K562 (cell line): ENCODE results near the gene FNBP1. TPM values are rescaled to one million over a fixed set of nuclear protein-coding genes. Genes with fewer than 3 reads are reported as not detected.

Experiments
- ATF4 ChIP-seq: fragments of 450-650 bp; formaldehyde crosslinking; IDR thresholded peaks from 2 replicates; pipeline ENCODE4 v1.4.0; 2022; ENCODE audit warnings: mild to moderate bottlenecking, moderate library complexity
- CHD7 ChIP-seq: fragments of 200-600 bp; sonication (generic); IDR thresholded peaks from one replicate; pipeline ENCODE4 v1.6.1; 2012; ENCODE audit warnings: mild to moderate bottlenecking, low read depth, low read length, inconsistent platforms
- DACH1 ChIP-seq: fragments of 450-650 bp; IDR thresholded peaks from 2 replicates; pipeline ENCODE4 v1.6.1; 2018; ENCODE audit not compliant: partially characterized antibody
- ESRRA ChIP-seq: fragments of 450-650 bp; IDR thresholded peaks from 2 replicates; pipeline ENCODE4 v1.6.1; 2014; ENCODE audit warnings: low read depth, mild to moderate bottlenecking, moderate library complexity, borderline replicate concordance
- GATA2 ChIP-seq: sonication (generic); formaldehyde crosslinking; IDR thresholded peaks from 2 replicates; pipeline ENCODE4 v1.4.0; 2020; ENCODE audit warnings: mild to moderate bottlenecking, missing genetic modification reagents
- L3MBTL2 ChIP-seq: fragments of 450-650 bp; IDR thresholded peaks from 2 replicates; pipeline ENCODE4 v1.6.1; 2016; ENCODE audit warnings: mild to moderate bottlenecking, moderate library complexity
- NELFE ChIP-seq: IDR thresholded peaks from 2 replicates; pipeline ENCODE4 v1.6.1; 2011; ENCODE audit warnings: mild to moderate bottlenecking; ENCODE audit not compliant: insufficient read depth, insufficient read length
- NFE2L1 ChIP-seq: fragments of 450-650 bp; IDR thresholded peaks from 2 replicates; pipeline ENCODE4 v1.6.1; 2016; ENCODE audit warnings: missing genetic modification characterization, low read depth, mild to moderate bottlenecking, missing compliant biosample characterization, moderate library complexity, borderline replicate concordance
- NR2C2 ChIP-seq, 2 experiments: fragments of 200-800 bp in 1 of 2; sonication (Bioruptor generic) in 1 of 2; sonication (generic) in 1 of 2; formaldehyde crosslinking in 1 of 2; IDR thresholded peaks; 2 replicates each; pipeline versions ENCODE4 v1.6.1 to v1.8.0; 2016 to 2022; ENCODE audit warnings: mild to moderate bottlenecking in 1 of 2, missing compliant biosample characterization in 1 of 2, missing genetic modification characterization in 1 of 2, missing genetic modification reagents in 1 of 2
- NRF1 ChIP-seq, 2 experiments: fragments of 450-650 bp; IDR thresholded peaks in 1 of 2; conservative IDR thresholded peaks in 1 of 2; 2 replicates each; pipeline ENCODE4 v1.6.1; 2014; ENCODE audit warnings: mild to moderate bottlenecking in 2 of 2
- PPARD ChIP-seq: fragments of 250-450 bp; sonication (Bioruptor Pico); IDR thresholded peaks from 2 replicates; pipeline ENCODE4 v1.8.0; 2022; ENCODE audit warnings: inconsistent platforms, mild to moderate bottlenecking, moderate library complexity
- RBFOX2 ChIP-seq: fragments of 200-400 bp; formaldehyde crosslinking; IDR thresholded peaks from 2 replicates; pipeline ENCODE4 v1.6.1; 2017; ENCODE audit warnings: low read depth, mild to moderate bottlenecking, low read length, moderate library complexity
- RNF2 ChIP-seq: sonication (generic); IDR thresholded peaks from 2 replicates; pipeline ENCODE4 v1.6.1; 2016
- TCF3 ChIP-seq: sonication (generic); formaldehyde crosslinking; IDR thresholded peaks from 2 replicates; pipeline ENCODE4 v1.4.0; 2020; ENCODE audit warnings: mild to moderate bottlenecking, missing genetic modification reagents
- ZBED1 ChIP-seq: IDR thresholded peaks from 2 replicates; pipeline ENCODE4 v1.6.1; 2014
- polyA plus RNA-seq, 8 experiments: library from polyadenylated mRNA; depleted of rRNA in 4 of 8; stranded (reverse) in 5 of 8; unstranded in 3 of 8; fragments of >200 nt; fragmentation: Nextera tagmentation in 2 of 8; fragmentation: Illumina TruSeq in 1 of 8; extraction: Ambion mirVana in 2 of 8; extraction: Trizol in 1 of 8; gene quantifications; 2 replicates each; pipeline versions ENCODE4 v1.2.1 to v1.2.3, GENCODE V29; 2011 to 2014; ENCODE audit warnings: inconsistent platforms in 1 of 8, missing spikeins in 1 of 8
- total RNA-seq, 7 experiments: library from RNA; depleted of rRNA in 6 of 7; stranded (reverse); fragments of >200 nt in 6 of 7; fragmentation: Illumina TruSeq in 2 of 7; extraction: Trizol in 2 of 7; gene quantifications; 2 replicates each; pipeline versions ENCODE4 v1.2.1 to v1.2.3, GENCODE V29; 2011 to 2021; ENCODE audit warnings: low replicate concordance in 1 of 7

FNBP1 gene
- total and polyA plus RNA-seq, 9 of the 15 experiments (the other 6 are each of a cell fraction or from before 2014, with no cell fraction given): 1.8 to 14.9 (median 7.6) TPM

GRCh38 chr9:129910628-129911567 is 132.1 kb downstream of the FNBP1 start (continued):
- TF ChIP-seq NR2C2 (CRISPR knock-in tag; IDR thresholded peaks at IDR 0.05) (no peak), NR2C2 (tag; IDR thresholded peaks at IDR 0.05) (peak; percentile 74), GATA2 (CRISPR knock-in tag) (0 out of 2 replicates have a peak, but pooled peaks have one; percentile 38), RNF2 (peak; percentile 93), CHD7 (no peak), NELFE (no peak), DACH1 (peak; percentile 97), NFE2L1 (tag) (peak; percentile 47; the same call in 1 of the 2 replicates), TCF3 (CRISPR knock-in tag) (peak; percentile 92), L3MBTL2 (0 out of 2 replicates have a peak, but pooled peaks have one; percentile 61), RBFOX2 (no peak), PPARD (CRISPR knock-in tag) (no peak), NRF1 (conservative IDR thresholded peaks at IDR 0.05 in 1 of 2, IDR thresholded peaks at IDR 0.05 in 1 of 2) (0 out of 4 replicates have a peak, but pooled peaks of 1 of the 2 experiments have one; percentile 41), ESRRA (peak; percentile 94), ATF4 (CRISPR knock-in tag) (peak; percentile 68; the same call in 1 of the 2 replicates), ZBED1 (no peak)
